Bronchial epithelial cell (primary cell): ENCODE data around the gene SPON2. TPM values are rescaled to one million over a fixed set of nuclear protein-coding genes. Genes with fewer than 3 reads are reported as not detected.

Source experiments
- DNase-seq: peaks from one replicate; pipeline ENCODE4 v3.0.0-alpha.2; 2010; ENCODE audit warnings: low read depth
- FAIRE-seq: peaks from 2 replicates; lab custom pipeline; 2011; peaks lifted over from hg19 to GRCh38; lab: Jason Lieb, UNC
- H3K27me3 ChIP-seq: 2 replicates; pipeline ENCODE4 v1.5.1; 2011; ENCODE audit warnings: low read length; ENCODE audit not compliant: control insufficient read depth, insufficient read depth
- H3K36me3 ChIP-seq: 2 replicates; pipeline ENCODE4 v1.5.1; 2011; ENCODE audit warnings: low read length; ENCODE audit not compliant: control insufficient read depth, insufficient read depth
- H3K4me3 ChIP-seq: 2 replicates; pipeline ENCODE4 v1.5.1; 2011; ENCODE audit warnings: mild to moderate bottlenecking, low read depth, low read length, control low read depth
- total RNA-seq: library from RNA; depleted of rRNA; stranded (reverse); fragments of >200 nt; gene quantifications from 2 replicates; pipeline ENCODE4 v1.2.1, GENCODE V29; 2014
- TF ChIP-seq, protein P1 (sequence below): IDR thresholded peaks from 2 replicates; pipeline ENCODE4 v1.5.1; 2011; ENCODE audit warnings: mild to moderate bottlenecking, moderate library complexity, low read length, control low read depth, inconsistent platforms; ENCODE audit not compliant: insufficient read depth, severe bottlenecking

The SPON2 gene
- total RNA-seq, 1 donor from 2014 or later: 6.3 TPM

DNA sequence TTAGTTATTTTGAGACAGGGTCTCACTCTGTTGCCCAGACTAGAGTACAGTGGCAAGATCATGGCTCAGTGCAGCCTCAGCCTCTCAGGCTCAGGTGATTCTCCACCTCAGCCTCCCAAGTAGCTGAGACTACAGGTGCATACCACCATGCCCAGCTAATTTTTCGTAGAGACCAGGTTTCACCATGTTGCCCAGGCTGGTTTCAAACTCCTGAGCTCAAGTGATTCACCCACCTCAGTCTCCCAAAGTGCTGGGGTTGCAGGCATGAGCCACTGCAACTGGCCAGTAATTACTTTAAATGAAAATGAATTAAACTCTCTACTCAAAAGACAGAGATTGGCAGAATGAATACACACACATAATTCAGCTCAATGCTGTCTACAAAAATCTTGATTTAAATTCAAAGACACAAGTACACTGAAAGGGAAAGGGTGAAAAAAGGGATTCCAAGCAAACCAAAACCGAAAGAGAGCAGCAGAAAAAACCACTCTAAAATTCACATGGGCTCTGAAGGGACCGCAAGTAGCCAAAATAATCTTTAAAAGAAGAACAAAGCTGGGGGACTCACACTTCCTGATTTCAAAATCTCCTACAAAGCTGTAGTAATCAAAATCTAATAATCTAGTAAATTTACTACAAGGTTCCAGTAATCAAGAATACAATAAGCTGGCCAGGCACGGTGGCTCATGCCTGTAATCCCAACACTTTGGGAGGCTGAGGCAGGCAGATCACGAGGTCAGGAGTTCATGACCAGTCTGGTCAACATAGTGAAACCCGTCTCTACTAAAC lies 11.8 kb upstream of the SPON2 start:
- no peak for DNase-seq
- Histone ChIP-seq H3K36me3 (no peaks in the 10 kb centered on the region), H3K4me3 (no peak overlapping the region), H3K27me3 (peaks cover 5% of the 10 kb centered on the region)
- TF ChIP-seq, protein P1, sequence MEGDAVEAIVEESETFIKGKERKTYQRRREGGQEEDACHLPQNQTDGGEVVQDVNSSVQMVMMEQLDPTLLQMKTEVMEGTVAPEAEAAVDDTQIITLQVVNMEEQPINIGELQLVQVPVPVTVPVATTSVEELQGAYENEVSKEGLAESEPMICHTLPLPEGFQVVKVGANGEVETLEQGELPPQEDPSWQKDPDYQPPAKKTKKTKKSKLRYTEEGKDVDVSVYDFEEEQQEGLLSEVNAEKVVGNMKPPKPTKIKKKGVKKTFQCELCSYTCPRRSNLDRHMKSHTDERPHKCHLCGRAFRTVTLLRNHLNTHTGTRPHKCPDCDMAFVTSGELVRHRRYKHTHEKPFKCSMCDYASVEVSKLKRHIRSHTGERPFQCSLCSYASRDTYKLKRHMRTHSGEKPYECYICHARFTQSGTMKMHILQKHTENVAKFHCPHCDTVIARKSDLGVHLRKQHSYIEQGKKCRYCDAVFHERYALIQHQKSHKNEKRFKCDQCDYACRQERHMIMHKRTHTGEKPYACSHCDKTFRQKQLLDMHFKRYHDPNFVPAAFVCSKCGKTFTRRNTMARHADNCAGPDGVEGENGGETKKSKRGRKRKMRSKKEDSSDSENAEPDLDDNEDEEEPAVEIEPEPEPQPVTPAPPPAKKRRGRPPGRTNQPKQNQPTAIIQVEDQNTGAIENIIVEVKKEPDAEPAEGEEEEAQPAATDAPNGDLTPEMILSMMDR: no peak
- no peak for FAIRE-seq

DNA sequence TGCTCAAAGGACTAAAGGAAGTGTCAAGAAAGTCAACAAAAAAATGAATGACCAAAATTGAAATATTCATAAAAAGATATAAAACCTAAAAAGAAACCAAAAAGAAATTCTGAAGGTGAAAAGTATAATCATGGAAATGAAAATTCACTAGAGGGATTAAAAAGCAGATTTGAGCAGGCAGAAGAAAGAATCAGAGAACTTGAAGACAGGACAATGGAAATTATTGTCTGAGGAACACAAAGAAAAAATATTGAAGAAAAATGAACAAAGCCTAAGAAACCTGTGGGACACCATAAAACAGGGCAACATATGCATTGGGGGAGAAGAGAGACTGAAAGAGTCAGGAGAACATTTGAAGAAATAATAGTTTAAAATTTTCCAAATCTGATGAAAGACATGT lies 9.9 kb upstream of the SPON2 start:
- peaks cover 1% of the 10 kb centered on the region for H3K27me3 ChIP-seq
- no peaks in the 10 kb centered on the region for H3K36me3 ChIP-seq
- H3K4me3 ChIP-seq: no peak overlapping the region
- no peak for DNase-seq
- no peak for FAIRE-seq
- TF ChIP-seq, protein P1: no peak

DNA sequence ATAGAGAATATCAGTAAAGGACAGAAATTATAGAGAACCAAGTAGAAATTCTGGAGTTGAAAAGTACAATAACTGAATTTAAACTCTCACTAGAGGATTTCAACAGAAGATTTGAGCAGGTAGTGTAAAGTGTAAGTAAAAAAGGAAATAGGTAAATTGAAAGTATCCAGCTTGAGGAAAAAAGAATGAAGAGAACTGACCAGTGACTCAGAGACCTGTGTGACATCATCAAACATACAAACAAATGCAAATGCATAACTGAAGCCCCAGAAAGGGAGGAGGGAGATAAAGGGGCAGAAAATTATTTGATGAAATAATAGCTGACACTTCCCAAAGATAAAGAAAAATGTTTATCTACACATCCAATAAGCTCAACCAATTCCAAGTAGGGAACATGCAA lies 8.3 kb upstream of the SPON2 start:
- TF ChIP-seq, protein P1: no peak
- Histone ChIP-seq H3K36me3 (no peaks in the 10 kb centered on the region), H3K27me3 (peaks cover 1% of the 10 kb centered on the region), H3K4me3 (no peak overlapping the region)
- no peak for FAIRE-seq
- DNase-seq: peak; percentile 21

DNA sequence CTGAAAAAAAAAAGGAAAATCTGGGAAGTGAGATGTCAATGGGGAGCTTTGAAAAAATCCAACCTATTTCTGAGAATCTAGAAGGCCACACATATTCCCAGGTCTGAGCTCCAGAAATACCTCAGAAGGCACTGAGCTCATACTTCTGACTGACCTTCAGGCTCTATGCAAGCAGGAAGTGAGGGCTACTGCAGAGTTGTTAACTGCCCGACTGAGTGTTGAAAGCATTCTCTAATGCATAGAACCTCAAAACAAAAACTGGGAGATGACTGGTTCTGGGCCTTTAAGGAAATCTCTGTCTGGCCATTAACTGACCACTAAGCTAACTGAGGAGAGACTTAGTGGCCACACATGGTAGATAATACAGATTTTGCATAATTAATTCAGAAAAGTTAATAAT lies 7.6 kb upstream of the SPON2 start:
- no peak for FAIRE-seq

DNA sequence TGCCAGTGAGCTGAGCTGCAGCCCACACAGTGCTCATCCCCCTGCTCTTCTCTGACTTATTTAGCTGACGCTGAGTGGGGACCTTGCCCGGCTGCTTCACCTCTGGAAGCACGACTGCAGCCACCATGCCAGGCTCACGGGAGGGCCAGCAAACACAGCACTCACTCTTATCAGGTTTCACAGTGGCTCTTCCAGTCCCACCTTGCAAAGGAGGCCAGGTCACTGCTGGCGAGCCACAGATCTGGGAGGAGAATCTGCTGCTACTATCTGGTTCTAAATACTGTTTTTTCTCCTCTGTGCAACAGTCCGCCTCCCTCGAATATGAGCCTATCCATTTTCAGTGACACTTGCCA lies 6.7 kb upstream of the SPON2 start:
- TF ChIP-seq, protein P1: no peak
- FAIRE-seq: no peak
- Histone ChIP-seq H3K4me3 (no peak overlapping the region), H3K36me3 (no peaks in the 10 kb centered on the region), H3K27me3 (peaks cover 1% of the 10 kb centered on the region)
- DNase-seq: no peak

More for the DNA sequence above, 7.6 kb upstream of the SPON2 start:
- TF ChIP-seq, protein P1: no peak
- H3K36me3 ChIP-seq: no peaks in the 10 kb centered on the region
- H3K4me3 ChIP-seq: no peak overlapping the region
- H3K27me3 ChIP-seq: peaks cover 1% of the 10 kb centered on the region
- DNase-seq: no peak
